ENCODE results near the gene VTI1A. TPM values are rescaled to one million over a fixed set of nuclear protein-coding genes. Genes with fewer than 3 reads are reported as not detected.

Gene VTI1A
- polyA plus RNA-seq, 2 of the 4 experiments (the other 2 are of a cell fraction): 17.0 to 25.3 TPM

DNA sequence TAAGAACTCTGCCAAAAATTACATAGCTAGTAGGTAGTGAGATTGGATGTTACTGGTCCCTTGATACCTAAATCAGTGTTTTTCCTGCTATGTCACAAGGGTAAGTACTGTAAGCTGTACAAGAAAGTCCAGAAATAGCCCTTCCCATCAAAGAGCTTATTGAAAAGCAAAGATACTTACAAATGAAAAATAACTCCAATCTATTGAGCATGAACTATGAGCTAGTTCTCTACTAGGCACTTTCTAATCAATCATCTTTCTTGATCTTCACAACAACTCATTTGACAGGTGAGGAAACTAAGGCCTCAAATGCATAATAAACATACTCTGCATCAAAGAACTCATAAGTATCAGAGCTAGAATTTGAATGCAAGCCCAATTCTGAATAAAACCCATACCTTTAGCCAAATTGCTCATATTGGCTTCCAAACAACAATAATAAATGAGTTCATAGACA lies 253.2 kb downstream of the VTI1A start:
- CTCF ChIA-PET: interaction anchor here (0.8 to 3.8 kb wide), 4 partner anchors 11 to 685 kb away, joined by 3 to 18 read pairs (median 4); no protein-coding TSS in a partner anchor
- TF ChIP-seq NPAS2 (CRISPR knock-in tag; IDR thresholded peaks at IDR 0.05; ENCODE audit: borderline replicate concordance) (no peak), CHD4 (IDR thresholded peaks at IDR 0.05; ENCODE audit: borderline replicate concordance) (no peak), MAZ (IDR thresholded peaks at IDR 0.05; ENCODE audit: borderline replicate concordance, low read depth, low read length) (no peak), ZFP36 (IDR thresholded peaks at IDR 0.05; ENCODE audit: borderline replicate concordance, partially characterized antibody) (no peak), ZSCAN20 (CRISPR knock-in tag; IDR thresholded peaks at IDR 0.05) (no peak), RNF2 (IDR thresholded peaks at IDR 0.05; ENCODE audit: borderline replicate concordance, low read depth) (no peak), CHD2 (IDR thresholded peaks at IDR 0.05; ENCODE audit: low read length, partially characterized antibody) (no peak), RFX5 (IDR thresholded peaks at IDR 0.05) (no peak), ESRRA (IDR thresholded peaks at IDR 0.05; ENCODE audit: borderline replicate concordance, low read length) (no peak), POLR2A (IDR thresholded peaks at IDR 0.05; ENCODE audit: low read length) (no peak), SMC3 (IDR thresholded peaks at IDR 0.05) (no peak), RARB (CRISPR knock-in tag; IDR thresholded peaks at IDR 0.05) (no peak)
- TF ChIP-seq, protein P1, sequence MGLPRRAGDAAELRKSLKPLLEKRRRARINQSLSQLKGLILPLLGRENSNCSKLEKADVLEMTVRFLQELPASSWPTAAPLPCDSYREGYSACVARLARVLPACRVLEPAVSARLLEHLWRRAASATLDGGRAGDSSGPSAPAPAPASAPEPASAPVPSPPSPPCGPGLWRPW (IDR thresholded peaks at IDR 0.05): no peak
- TF ChIP-seq, protein P2, sequence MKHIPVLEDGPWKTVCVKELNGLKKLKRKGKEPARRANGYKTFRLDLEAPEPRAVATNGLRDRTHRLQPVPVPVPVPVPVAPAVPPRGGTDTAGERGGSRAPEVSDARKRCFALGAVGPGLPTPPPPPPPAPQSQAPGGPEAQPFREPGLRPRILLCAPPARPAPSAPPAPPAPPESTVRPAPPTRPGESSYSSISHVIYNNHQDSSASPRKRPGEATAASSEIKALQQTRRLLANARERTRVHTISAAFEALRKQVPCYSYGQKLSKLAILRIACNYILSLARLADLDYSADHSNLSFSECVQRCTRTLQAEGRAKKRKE (CRISPR knock-in tag; IDR thresholded peaks at IDR 0.05; ENCODE audit: low read depth): no peak
- TF ChIP-seq, protein P3, sequence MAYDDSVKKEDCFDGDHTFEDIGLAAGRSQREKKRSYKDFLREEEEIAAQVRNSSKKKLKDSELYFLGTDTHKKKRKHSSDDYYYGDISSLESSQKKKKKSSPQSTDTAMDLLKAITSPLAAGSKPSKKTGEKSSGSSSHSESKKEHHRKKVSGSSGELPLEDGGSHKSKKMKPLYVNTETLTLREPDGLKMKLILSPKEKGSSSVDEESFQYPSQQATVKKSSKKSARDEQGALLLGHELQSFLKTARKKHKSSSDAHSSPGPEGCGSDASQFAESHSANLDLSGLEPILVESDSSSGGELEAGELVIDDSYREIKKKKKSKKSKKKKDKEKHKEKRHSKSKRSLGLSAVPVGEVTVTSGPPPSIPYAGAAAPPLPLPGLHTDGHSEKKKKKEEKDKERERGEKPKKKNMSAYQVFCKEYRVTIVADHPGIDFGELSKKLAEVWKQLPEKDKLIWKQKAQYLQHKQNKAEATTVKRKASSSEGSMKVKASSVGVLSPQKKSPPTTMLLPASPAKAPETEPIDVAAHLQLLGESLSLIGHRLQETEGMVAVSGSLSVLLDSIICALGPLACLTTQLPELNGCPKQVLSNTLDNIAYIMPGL (CRISPR knock-in tag; IDR thresholded peaks at IDR 0.05; ENCODE audit: borderline replicate concordance): no peak
- TF ChIP-seq, protein P4, sequence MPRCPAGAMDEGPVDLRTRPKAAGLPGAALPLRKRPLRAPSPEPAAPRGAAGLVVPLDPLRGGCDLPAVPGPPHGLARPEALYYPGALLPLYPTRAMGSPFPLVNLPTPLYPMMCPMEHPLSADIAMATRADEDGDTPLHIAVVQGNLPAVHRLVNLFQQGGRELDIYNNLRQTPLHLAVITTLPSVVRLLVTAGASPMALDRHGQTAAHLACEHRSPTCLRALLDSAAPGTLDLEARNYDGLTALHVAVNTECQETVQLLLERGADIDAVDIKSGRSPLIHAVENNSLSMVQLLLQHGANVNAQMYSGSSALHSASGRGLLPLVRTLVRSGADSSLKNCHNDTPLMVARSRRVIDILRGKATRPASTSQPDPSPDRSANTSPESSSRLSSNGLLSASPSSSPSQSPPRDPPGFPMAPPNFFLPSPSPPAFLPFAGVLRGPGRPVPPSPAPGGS (IDR thresholded peaks at IDR 0.05): no peak
- TF ChIP-seq, protein P5, sequence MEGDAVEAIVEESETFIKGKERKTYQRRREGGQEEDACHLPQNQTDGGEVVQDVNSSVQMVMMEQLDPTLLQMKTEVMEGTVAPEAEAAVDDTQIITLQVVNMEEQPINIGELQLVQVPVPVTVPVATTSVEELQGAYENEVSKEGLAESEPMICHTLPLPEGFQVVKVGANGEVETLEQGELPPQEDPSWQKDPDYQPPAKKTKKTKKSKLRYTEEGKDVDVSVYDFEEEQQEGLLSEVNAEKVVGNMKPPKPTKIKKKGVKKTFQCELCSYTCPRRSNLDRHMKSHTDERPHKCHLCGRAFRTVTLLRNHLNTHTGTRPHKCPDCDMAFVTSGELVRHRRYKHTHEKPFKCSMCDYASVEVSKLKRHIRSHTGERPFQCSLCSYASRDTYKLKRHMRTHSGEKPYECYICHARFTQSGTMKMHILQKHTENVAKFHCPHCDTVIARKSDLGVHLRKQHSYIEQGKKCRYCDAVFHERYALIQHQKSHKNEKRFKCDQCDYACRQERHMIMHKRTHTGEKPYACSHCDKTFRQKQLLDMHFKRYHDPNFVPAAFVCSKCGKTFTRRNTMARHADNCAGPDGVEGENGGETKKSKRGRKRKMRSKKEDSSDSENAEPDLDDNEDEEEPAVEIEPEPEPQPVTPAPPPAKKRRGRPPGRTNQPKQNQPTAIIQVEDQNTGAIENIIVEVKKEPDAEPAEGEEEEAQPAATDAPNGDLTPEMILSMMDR (IDR thresholded peaks at IDR 0.05): no peak
- TF ChIP-seq, protein P6, sequence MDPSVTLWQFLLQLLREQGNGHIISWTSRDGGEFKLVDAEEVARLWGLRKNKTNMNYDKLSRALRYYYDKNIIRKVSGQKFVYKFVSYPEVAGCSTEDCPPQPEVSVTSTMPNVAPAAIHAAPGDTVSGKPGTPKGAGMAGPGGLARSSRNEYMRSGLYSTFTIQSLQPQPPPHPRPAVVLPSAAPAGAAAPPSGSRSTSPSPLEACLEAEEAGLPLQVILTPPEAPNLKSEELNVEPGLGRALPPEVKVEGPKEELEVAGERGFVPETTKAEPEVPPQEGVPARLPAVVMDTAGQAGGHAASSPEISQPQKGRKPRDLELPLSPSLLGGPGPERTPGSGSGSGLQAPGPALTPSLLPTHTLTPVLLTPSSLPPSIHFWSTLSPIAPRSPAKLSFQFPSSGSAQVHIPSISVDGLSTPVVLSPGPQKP (IDR thresholded peaks at IDR 0.05; ENCODE audit: low read depth, low read length): no peak
- no peaks in the 10 kb centered on the region for H3K9me3 ChIP-seq
- FAIRE-seq (peak; percentile 23), ATAC-seq (no peak), DNase-seq (ENCODE audit: low read depth in 1 of 2, low spot score in 1 of 2) (no peak)
- no peak overlapping the region for H3K27ac ChIP-seq
- POLR2A ChIA-PET: no interaction called here
- H3K4me2 ChIP-seq: no peak overlapping the region
- no peak overlapping the region for H3K4me3 ChIP-seq
- H3K4me1 ChIP-seq: no peaks in the 10 kb centered on the region

DNA sequence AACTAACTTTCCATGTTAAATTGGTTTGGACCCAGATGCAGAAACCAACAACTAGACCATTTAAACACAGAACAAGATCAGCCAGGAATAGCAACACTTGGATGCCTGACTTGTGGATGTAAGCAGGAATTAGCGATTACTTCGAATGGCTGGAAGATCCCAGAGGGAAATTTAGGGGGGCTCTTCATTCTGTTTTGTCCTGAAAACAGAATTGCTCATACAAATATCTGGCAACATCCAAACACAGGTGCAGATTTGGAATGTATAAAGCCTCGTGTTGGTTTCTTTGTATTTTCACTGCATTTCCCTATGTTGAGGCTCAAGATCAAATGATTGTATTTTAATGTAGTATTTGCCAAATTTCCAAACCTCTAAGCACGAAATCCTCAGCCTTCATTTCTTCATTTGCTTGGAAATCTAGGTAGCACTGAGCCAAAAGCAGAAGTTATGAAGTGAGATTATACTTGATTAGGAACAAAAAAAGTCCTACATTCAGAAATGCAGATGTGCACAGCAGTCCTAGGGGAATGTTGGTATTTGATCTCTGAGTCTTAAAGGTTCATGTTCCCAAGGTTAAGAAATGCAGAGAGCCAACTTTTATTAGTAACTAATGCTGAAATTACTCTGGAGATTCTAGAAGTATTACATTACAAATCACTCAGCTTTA lies 254.3 kb downstream of the VTI1A start:
- no peaks in the 10 kb centered on the region for H3K9me3 ChIP-seq
- WGBS (ENCODE audit: missing lambda C conversion rate): 76% methylated on average over 4 of the region's 4 CpGs
- peak; percentile 61 for FAIRE-seq
- no peak for ATAC-seq
- no peak for DNase-seq (ENCODE audit: low read depth in 1 of 2, low spot score in 1 of 2)
- no peak overlapping the region for H3K4me3 ChIP-seq
- H3K27ac ChIP-seq: no peak overlapping the region
- CTCF ChIA-PET: no interaction called here
- no peaks in the 10 kb centered on the region for H3K4me1 ChIP-seq
- no peak overlapping the region for H3K4me2 ChIP-seq
- POLR2A ChIA-PET: no interaction called here
- TF ChIP-seq, protein P2 (CRISPR knock-in tag; IDR thresholded peaks at IDR 0.05; ENCODE audit: low read depth): no peak
- no peak for TF ChIP-seq BHLHE40 (IDR thresholded peaks at IDR 0.05; ENCODE audit: low read depth, low read length)
- no peak for TF ChIP-seq JUN (IDR thresholded peaks at IDR 0.05)
- TF ChIP-seq HOXB13 (CRISPR knock-in tag; IDR thresholded peaks at IDR 0.05; ENCODE audit: low read depth): no peak
- no peak for TF ChIP-seq MAZ (IDR thresholded peaks at IDR 0.05; ENCODE audit: borderline replicate concordance, low read depth, low read length)
- TF ChIP-seq HOXB5 (CRISPR knock-in tag; IDR thresholded peaks at IDR 0.05): no peak
- TF ChIP-seq ZFP36 (IDR thresholded peaks at IDR 0.05; ENCODE audit: borderline replicate concordance, partially characterized antibody): no peak
- no peak for TF ChIP-seq EHF (CRISPR knock-in tag; IDR thresholded peaks at IDR 0.05)
- no peak for TF ChIP-seq SREBF2 (IDR thresholded peaks at IDR 0.05)
- TF ChIP-seq, protein P5 (IDR thresholded peaks at IDR 0.05): no peak
- no peak for TF ChIP-seq ESRRA (IDR thresholded peaks at IDR 0.05; ENCODE audit: borderline replicate concordance, low read length)
- no peak for TF ChIP-seq KDM1A (IDR thresholded peaks at IDR 0.05; ENCODE audit: low read depth)
- no peak for TF ChIP-seq SMC3 (IDR thresholded peaks at IDR 0.05)

All from A549 (cell line).